SK-N-SH treated with all-trans-retinoic acid at 6 μM for 48 hours (cell line): ENCODE data around the gene MKI67.

Source experiments
- ARNTL ChIP-seq: fragments of 450-650 bp; formaldehyde crosslinking; IDR thresholded peaks from 2 replicates; pipeline ENCODE4 v1.5.0; 2020; ENCODE audit warnings: low read depth, mild to moderate bottlenecking, moderate library complexity, borderline replicate concordance
- BACH2 ChIP-seq: fragments of 250-450 bp; sonication (Bioruptor Pico); IDR thresholded peaks from 2 replicates; pipeline ENCODE4 v1.9.0; 2021; ENCODE audit warnings: mild to moderate bottlenecking, borderline replicate concordance
- CREB5 ChIP-seq: fragments of 250-450 bp; sonication (Bioruptor Pico); IDR thresholded peaks from 2 replicates; pipeline ENCODE4 v1.5.1; 2020; ENCODE audit warnings: low read depth, mild to moderate bottlenecking, moderate library complexity
- CSDC2 ChIP-seq: fragments of 250-450 bp; sonication (Bioruptor Pico); IDR thresholded peaks from 2 replicates; pipeline ENCODE4 v1.5.0; 2020; ENCODE audit warnings: mild to moderate bottlenecking, moderate library complexity
- ESRRG ChIP-seq: fragments of 250-450 bp; sonication (Bioruptor Pico); IDR thresholded peaks from 2 replicates; pipeline ENCODE4 v1.6.1; 2021; ENCODE audit warnings: mild to moderate bottlenecking
- OSR1 ChIP-seq: fragments of 250-450 bp; sonication (Bioruptor Pico); IDR thresholded peaks from 2 replicates; pipeline ENCODE4 v1.8.0; 2022; ENCODE audit warnings: moderate library complexity, mild to moderate bottlenecking, inconsistent platforms
- PATZ1 ChIP-seq: fragments of 250-450 bp; sonication (Bioruptor Pico); IDR thresholded peaks from 2 replicates; pipeline ENCODE4 v1.8.0; 2020; ENCODE audit warnings: mild to moderate bottlenecking, moderate library complexity, borderline replicate concordance
- PPARA ChIP-seq: fragments of 250-450 bp; sonication (Bioruptor Pico); IDR thresholded peaks from 2 replicates; pipeline ENCODE4 v1.5.0; 2020; ENCODE audit warnings: mild to moderate bottlenecking, borderline replicate concordance
- SNAI2 ChIP-seq: fragments of 250-450 bp; sonication (Bioruptor Pico); IDR thresholded peaks from 2 replicates; pipeline ENCODE4 v1.5.0; 2020; ENCODE audit warnings: mild to moderate bottlenecking, moderate library complexity
- TCF4 ChIP-seq: fragments of 250-450 bp; sonication (Bioruptor Pico); IDR thresholded peaks from 2 replicates; pipeline ENCODE4 v1.8.0; 2021; ENCODE audit warnings: mild to moderate bottlenecking, moderate library complexity, borderline replicate concordance
- TSHZ2 ChIP-seq: fragments of 250-450 bp; sonication (Bioruptor Pico); IDR thresholded peaks from 2 replicates; pipeline ENCODE4 v1.5.0; 2020; ENCODE audit warnings: mild to moderate bottlenecking, moderate library complexity
- ZC3H10 ChIP-seq: fragments of 250-450 bp; sonication (Bioruptor Pico); IDR thresholded peaks from 2 replicates; pipeline ENCODE4 v1.5.1; 2021; ENCODE audit warnings: mild to moderate bottlenecking, moderate library complexity
- ZFP3 ChIP-seq: fragments of 250-450 bp; sonication (Bioruptor Pico); IDR thresholded peaks from 2 replicates; pipeline ENCODE4 v1.5.0; 2020; ENCODE audit warnings: mild to moderate bottlenecking, moderate library complexity
- ZFP30 ChIP-seq: fragments of 450-650 bp; formaldehyde crosslinking; IDR thresholded peaks from 2 replicates; pipeline ENCODE4 v1.5.0; 2022; ENCODE audit warnings: mild to moderate bottlenecking, moderate library complexity

- no peak for TF ChIP-seq CREB5 (CRISPR knock-in tag)
- TF ChIP-seq ZFP30 (CRISPR knock-in tag) = no peak
- no peak for TF ChIP-seq TSHZ2
- no peak for TF ChIP-seq PPARA (CRISPR knock-in tag)
- TF ChIP-seq PATZ1 (CRISPR knock-in tag) = no peak
- no peak for TF ChIP-seq BACH2 (CRISPR knock-in tag)
- TF ChIP-seq ZC3H10 = no peak
- TF ChIP-seq ESRRG (CRISPR knock-in tag) = no peak
- no peak for TF ChIP-seq TCF4 (CRISPR knock-in tag)
- no peak for TF ChIP-seq CSDC2 (CRISPR knock-in tag)
- no peak for TF ChIP-seq ARNTL (CRISPR knock-in tag)
- TF ChIP-seq ZFP3 = no peak
- no peak for TF ChIP-seq SNAI2 (CRISPR knock-in tag)
- no peak for TF ChIP-seq OSR1 (CRISPR knock-in tag)
Observed at GRCh38 chr10:128110339-128110738, 15.9 kb downstream of the MKI67 start.
